AG09319 (cell line): ENCODE results near the gene SPTB.

Source experiments
- DNase-seq: peaks from one replicate; pipeline ENCODE4 v3.0.0-alpha.2; 2010; ENCODE audit warnings: low read depth; ENCODE audit errors: extremely low read depth
- CTCF ChIP-seq: IDR thresholded peaks from 2 replicates; pipeline ENCODE4 v1.5.1; 2011; ENCODE audit warnings: low read depth, mild to moderate bottlenecking, inconsistent platforms, low read length, moderate library complexity

The SPTB gene

DNA sequence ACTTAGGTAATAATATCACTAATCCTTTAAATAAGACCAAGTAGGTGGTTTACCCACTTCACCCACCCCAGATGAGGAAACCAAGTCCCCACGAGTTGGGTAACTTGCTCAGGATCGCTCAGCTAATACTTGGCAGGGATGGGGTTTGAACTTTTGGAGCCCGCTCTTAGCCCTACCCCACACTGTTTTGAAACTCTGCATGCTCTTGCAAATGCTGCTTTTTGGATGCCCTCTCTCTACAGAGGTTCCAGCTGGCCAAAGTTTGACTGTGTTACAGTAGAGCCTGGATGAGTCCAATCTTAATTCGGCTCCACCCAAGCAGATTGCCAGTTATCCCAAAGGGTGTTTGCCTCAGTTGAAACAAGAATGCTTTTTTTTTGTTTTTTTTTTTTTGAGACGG is 168.7 kb downstream of the SPTB start:
- TF ChIP-seq CTCF: no peak
- DNase-seq: no peak

GRCh38 chr14:64709126-64709525 is 170.6 kb downstream of the SPTB start:
- TF ChIP-seq CTCF: no peak
- no peak for DNase-seq

DNA sequence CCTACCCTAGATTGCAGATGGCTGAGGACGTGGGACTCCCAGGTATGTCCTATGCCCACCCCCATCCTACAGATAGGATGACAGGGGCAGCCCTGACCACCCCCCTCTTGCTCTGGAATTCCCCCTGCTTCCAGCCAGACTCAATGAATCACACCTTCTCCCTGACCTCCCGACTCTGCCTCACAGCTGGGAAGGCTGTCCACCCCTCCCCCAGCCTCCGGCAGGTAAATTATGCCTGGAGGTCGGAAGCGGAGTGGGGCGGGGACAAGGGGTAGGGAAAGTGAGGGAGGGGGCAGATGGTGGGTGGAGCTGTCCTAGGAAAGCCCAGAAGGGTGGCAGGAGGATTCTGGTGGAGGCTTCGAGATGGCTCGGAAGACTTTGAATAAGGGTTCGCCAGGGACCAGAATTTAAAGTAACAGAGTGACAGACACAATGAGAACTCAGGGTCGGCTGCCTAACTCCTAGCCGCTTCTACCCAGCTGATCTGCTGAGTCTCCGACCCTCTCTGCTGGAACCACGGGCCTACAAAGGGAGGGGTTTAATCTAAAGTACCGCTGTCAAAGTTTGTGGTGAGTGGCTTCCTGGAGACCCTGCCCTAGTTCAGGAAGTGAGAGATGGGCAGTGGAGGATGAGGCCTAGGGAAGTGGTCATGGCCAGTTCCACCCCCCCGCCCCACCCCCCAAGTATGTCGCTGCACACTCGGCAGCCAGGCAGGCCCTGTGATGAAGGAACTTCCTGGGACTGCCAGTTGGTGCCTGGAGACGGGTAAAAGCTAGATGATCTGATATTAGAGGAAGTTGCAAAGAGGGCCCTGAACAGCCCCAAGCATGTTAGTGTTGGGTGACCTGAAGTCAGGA is 171.3 kb downstream of the SPTB start:
- no peak for DNase-seq
- TF ChIP-seq CTCF: no peak

GRCh38 chr14:64707661-64708060 is 172.0 kb downstream of the SPTB start:
- no peak for DNase-seq
- TF ChIP-seq CTCF: no peak

DNA sequence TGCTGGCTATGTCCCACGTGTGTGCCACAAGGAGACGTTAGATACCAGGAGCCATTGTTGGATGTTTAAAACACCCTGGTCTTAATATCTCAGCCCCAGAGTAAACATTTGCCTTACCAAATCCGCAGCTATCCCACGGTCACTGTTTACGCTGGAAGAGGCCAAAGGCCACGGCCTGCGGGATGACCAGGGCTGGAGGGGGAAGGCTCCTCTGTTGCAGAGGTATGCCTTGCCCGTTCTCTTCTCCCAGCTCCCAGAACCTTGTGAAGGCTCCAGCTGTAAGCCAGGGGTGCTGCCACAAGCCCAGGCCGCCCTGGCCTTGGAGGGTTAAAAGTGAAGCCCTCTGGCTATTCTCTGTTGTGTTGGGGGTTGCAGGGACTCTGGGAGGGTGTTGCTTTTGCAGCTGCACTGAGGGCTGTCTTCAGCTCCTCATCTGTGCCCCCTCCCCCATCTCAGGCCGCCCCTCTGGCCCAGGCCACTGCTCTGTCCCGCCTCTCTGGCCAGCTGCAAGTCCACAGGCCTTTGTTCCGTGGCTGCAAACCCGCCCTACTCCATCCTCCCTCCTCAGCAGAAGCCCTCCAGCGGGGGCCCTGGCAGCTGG is 173.0 kb downstream of the SPTB start:
- no peak for TF ChIP-seq CTCF
- no peak for DNase-seq

GRCh38 chr14:64706119-64706592 is 173.6 kb downstream of the SPTB start:
- no peak for TF ChIP-seq CTCF
- DNase-seq: no peak
